ENCODE results near the gene CELF1. TPM values are rescaled to one million over a fixed set of nuclear protein-coding genes. Genes with fewer than 3 reads are reported as not detected.
A peak's percentile ranks its signal among the peaks of the same experiment; 100 is the strongest.
"Not testable (repeated sequence)": the region's sequence is repeated elsewhere in the genome, so short reads cannot be mapped to it uniquely, and the experiment has no call there.

Gene CELF1
- polyA plus RNA-seq, 1 experiment, result 87.2 TPM

- POLR2A ChIA-PET, result no interaction called here
- Histone ChIP-seq H3K27me3 (ENCODE audit: control insufficient read depth, insufficient read depth, low read length) (no peaks in the 10 kb centered on the region), H3K27ac (ENCODE audit: low read depth, low read length) (no peak overlapping the region), H3K9me3 (ENCODE audit: control insufficient read depth, insufficient read depth, low read length) (no peaks in the 10 kb centered on the region), H3K4me3 (ENCODE audit: low read depth, low read length) (no peak overlapping the region)
- CTCF ChIA-PET, result interaction anchor here (3.8 kb wide), 1 partner anchor 19 kb away, joined by 33 read pairs; the partner anchor contains the start of gene CELF1
- no peak for TF ChIP-seq CTCF (IDR thresholded peaks at IDR 0.05; ENCODE audit: low read depth, low read length)
- DNase-seq (ENCODE audit: low read depth, low spot score), result no peak
Observed at GRCh38 chr11:47534704-47535251, 18.2 kb downstream of the CELF1 start.

GRCh38 chr11:47533690-47534151, 19.2 kb downstream of the CELF1 start:
- H3K4me3 ChIP-seq (ENCODE audit: low read depth, low read length), result no peak overlapping the region
- CTCF ChIA-PET, result interaction anchor here (0.6 to 3.8 kb wide), 3 partner anchors 16 to 79 kb away, joined by 3 to 33 read pairs (median 4); partner anchors contain the start of gene CELF1
- no peaks in the 10 kb centered on the region for H3K27me3 ChIP-seq (ENCODE audit: control insufficient read depth, insufficient read depth, low read length)
- POLR2A ChIA-PET, result interaction anchor here (0.5 to 1.7 kb wide), 9 partner anchors 8 to 314 kb away, joined by 3 to 19 read pairs (median 4); partner anchors contain the start of genes NUP160 and SLC39A13
- no peak for DNase-seq (ENCODE audit: low read depth, low spot score)
- no peaks in the 10 kb centered on the region for H3K9me3 ChIP-seq (ENCODE audit: control insufficient read depth, insufficient read depth, low read length)
- no peak for TF ChIP-seq CTCF (IDR thresholded peaks at IDR 0.05; ENCODE audit: low read depth, low read length)
- peak overlapping the region; percentile 31 for H3K27ac ChIP-seq (ENCODE audit: low read depth, low read length)

GRCh38 chr11:47532597-47533213, 20.2 kb downstream of the CELF1 start:
- POLR2A ChIA-PET, result interaction anchor here (1.7 kb wide), 1 partner anchor 19 kb away, joined by 19 read pairs; no protein-coding TSS in a partner anchor

GRCh38 chr11:47531666-47532065, 21.3 kb downstream of the CELF1 start:
- no peak overlapping the region for H3K4me3 ChIP-seq (ENCODE audit: low read depth, low read length)
- CTCF ChIA-PET, result interaction anchor here (1.3 to 3.8 kb wide), 2 partner anchors 20 to 22 kb away, joined by 4 to 33 read pairs; partner anchors contain the start of gene CELF1
- no peak overlapping the region for H3K27ac ChIP-seq (ENCODE audit: low read depth, low read length)
- H3K27me3 ChIP-seq (ENCODE audit: control insufficient read depth, insufficient read depth, low read length), result no peaks in the 10 kb centered on the region
- TF ChIP-seq CTCF (IDR thresholded peaks at IDR 0.05; ENCODE audit: low read depth, low read length), result no peak
- POLR2A ChIA-PET, result interaction anchor here (0.6 to 0.7 kb wide), 2 partner anchors 51 to 452 kb away, joined by 3 read pairs; no protein-coding TSS in a partner anchor
- H3K9me3 ChIP-seq (ENCODE audit: control insufficient read depth, insufficient read depth, low read length), result no peaks in the 10 kb centered on the region
- no peak for DNase-seq (ENCODE audit: low read depth, low spot score)

More at GRCh38 chr11:47532597-47533213, 20.2 kb downstream of the CELF1 start:
- Histone ChIP-seq H3K9me3 (ENCODE audit: control insufficient read depth, insufficient read depth, low read length) (no peaks in the 10 kb centered on the region), H3K27ac (ENCODE audit: low read depth, low read length) (no peak overlapping the region), H3K4me3 (ENCODE audit: low read depth, low read length) (no peak overlapping the region), H3K27me3 (ENCODE audit: control insufficient read depth, insufficient read depth, low read length) (no peaks in the 10 kb centered on the region)
- no peak for DNase-seq (ENCODE audit: low read depth, low spot score)
- no peak for TF ChIP-seq CTCF (IDR thresholded peaks at IDR 0.05; ENCODE audit: low read depth, low read length)
- CTCF ChIA-PET, result interaction anchor here (0.6 to 3.8 kb wide), 4 partner anchors 21 to 78 kb away, joined by 3 to 33 read pairs (median 4); partner anchors contain the start of gene CELF1

GRCh38 chr11:47530721-47531120, 22.2 kb downstream of the CELF1 start:
- POLR2A ChIA-PET, result interaction anchor here (0.7 kb wide), 1 partner anchor 9 kb away, joined by 3 read pairs; no protein-coding TSS in a partner anchor
- H3K27me3 ChIP-seq (ENCODE audit: control insufficient read depth, insufficient read depth, low read length); H3K27ac ChIP-seq (ENCODE audit: low read depth, low read length); DNase-seq (ENCODE audit: low read depth, low spot score); H3K4me3 ChIP-seq (ENCODE audit: low read depth, low read length); CTCF ChIA-PET; H3K9me3 ChIP-seq (ENCODE audit: control insufficient read depth, insufficient read depth, low read length): not testable (repeated sequence)
